HepG2 (cell line): ENCODE data around the gene CAP2. TPM values are rescaled to one million over a fixed set of nuclear protein-coding genes. Genes with fewer than 3 reads are reported as not detected.

ENCODE experiments used
- ATAC-seq: fragments of 200-7000 bp; cut with Tn5 transposase; 3 replicates; pipeline ENCODE4 v1.9.1; 2020; ENCODE audit warnings: mild to moderate bottlenecking, moderate library complexity
- BruUV-seq: library from RNA; stranded (reverse); fragments of 400-500 nt; replicated peaks from 2 replicates; lab custom pipeline; 2021; lab: Mats Ljungman, UMichigan
- CTCF ChIA-PET: fragments of 300-600 bp; formaldehyde crosslinking; extraction: SDS; loops from one replicate; lab custom pipeline; 2021; ENCODE audit warnings: low total read pairs, inconsistent platforms, low intra/inter-chr PET ratio; lab: Yijun Ruan, JAX
- POLR2A ChIA-PET: fragments of 350-600 bp; sonication (Branson Sonifier 250); formaldehyde crosslinking; loops from one replicate; lab custom pipeline; 2020; ENCODE audit warnings: antibody characterized with exemption, inconsistent platforms; lab: Yijun Ruan, JAX
- DNase-seq: peaks from one replicate; pipeline ENCODE4 v3.0.0-alpha.2; 2015; ENCODE audit warnings: low spot score
- FAIRE-seq: peaks from 3 replicates; lab custom pipeline; 2011; peaks lifted over from hg19 to GRCh38; lab: Jason Lieb, UNC
- H2AFZ ChIP-seq: one replicate; pipeline ENCODE4 v1.6.1; 2011; ENCODE audit warnings: low read length, inconsistent platforms
- H3K27ac ChIP-seq: fragments of 300-600 bp; 3 replicates; pipeline ENCODE4 v1.8.0; 2011; ENCODE audit warnings: mixed run types, mild to moderate bottlenecking, mixed read lengths, low read length, inconsistent platforms; ENCODE audit not compliant: insufficient read depth; ENCODE audit errors: extremely low read length
- H3K27me3 ChIP-seq, 2 experiments: fragments of 200-600 bp in 1 of 2; 2 replicates in 1 of 2; 3 replicates in 1 of 2; pipeline versions ENCODE4 v1.6.0 to v1.8.0; 2011; ENCODE audit warnings: low read length in 2 of 2, mild to moderate bottlenecking in 2 of 2, moderate library complexity in 2 of 2, inconsistent platforms in 1 of 2; ENCODE audit not compliant: insufficient read depth in 2 of 2, control insufficient read depth in 1 of 2
- H3K36me3 ChIP-seq, 2 experiments: fragments of 200-600 bp in 1 of 2; replicated peaks in 1 of 2; 2 replicates in 1 of 2; 3 replicates in 1 of 2; pipeline versions ENCODE4 v1.5.1 to v1.8.0; 2011; ENCODE audit warnings: low read length in 2 of 2, inconsistent platforms in 1 of 2; ENCODE audit not compliant: insufficient read depth in 2 of 2, control insufficient read depth in 1 of 2
- H3K4me1 ChIP-seq: 2 replicates; pipeline ENCODE4 v1.5.1; 2012; ENCODE audit warnings: low read length, inconsistent platforms; ENCODE audit not compliant: insufficient read depth
- H3K4me2 ChIP-seq: 2 replicates; pipeline ENCODE4 v1.6.0; 2011; ENCODE audit warnings: low read depth, low read length, inconsistent platforms
- H3K4me3 ChIP-seq, 3 experiments: fragments of 200-600 bp in 1 of 3; sonication (generic), shearing (Covaris generic) in 1 of 3; replicated peaks in 1 of 3; 2 replicates each; pipeline ENCODE4 v1.5.1; 2011 to 2016; ENCODE audit warnings: low read length in 3 of 3, inconsistent platforms in 2 of 3, low read depth in 2 of 3, mild to moderate bottlenecking in 2 of 3, control low read depth in 1 of 3, mixed read lengths in 1 of 3; ENCODE audit not compliant: insufficient read depth in 1 of 3
- H3K79me2 ChIP-seq: one replicate; pipeline ENCODE4 v1.6.1; 2011; ENCODE audit warnings: low read length, inconsistent platforms; ENCODE audit not compliant: insufficient read depth
- H3K9ac ChIP-seq: 2 replicates; pipeline ENCODE4 v1.6.0; 2011; ENCODE audit warnings: mild to moderate bottlenecking, low read depth, low read length, inconsistent platforms; ENCODE audit not compliant: insufficient read depth
- H3K9me3 ChIP-seq: 2 replicates; pipeline ENCODE4 v1.5.1; 2012; ENCODE audit warnings: mild to moderate bottlenecking, low read length
- H4K20me1 ChIP-seq: 2 replicates; pipeline ENCODE4 v1.6.0; 2011; ENCODE audit warnings: inconsistent platforms, mild to moderate bottlenecking, low read length, moderate library complexity; ENCODE audit not compliant: insufficient read depth
- E2F5 ChIP-seq: sonication (generic); formaldehyde crosslinking; conservative IDR thresholded peaks from 2 replicates; pipeline ENCODE4 v1.4.0; 2020; ENCODE audit warnings: missing genetic modification reagents
- FIP1L1 ChIP-seq: fragments of 200-400 bp; formaldehyde crosslinking; IDR thresholded peaks from 2 replicates; pipeline ENCODE4 v1.6.1; 2018; ENCODE audit warnings: low read depth, mild to moderate bottlenecking, low read length, moderate library complexity, borderline replicate concordance; ENCODE audit not compliant: insufficient read depth
- FOXJ3 ChIP-seq: sonication (generic); formaldehyde crosslinking; IDR thresholded peaks from 2 replicates; pipeline ENCODE4 v1.4.0; 2020; ENCODE audit warnings: missing genetic modification reagents, mild to moderate bottlenecking, borderline replicate concordance
- FOXK1 ChIP-seq: sonication (generic); formaldehyde crosslinking; IDR thresholded peaks from 2 replicates; pipeline ENCODE4 v1.4.0; 2020; ENCODE audit warnings: low read depth, missing genetic modification reagents, borderline replicate concordance
- FOXM1 ChIP-seq: sonication (generic); formaldehyde crosslinking; IDR thresholded peaks from 2 replicates; pipeline ENCODE4 v1.5.0; 2020; ENCODE audit warnings: missing genetic modification reagents
- HOXA5 ChIP-seq: sonication (generic); formaldehyde crosslinking; IDR thresholded peaks from 2 replicates; pipeline ENCODE4 v1.4.0; 2020; ENCODE audit warnings: missing genetic modification reagents
- KAT8 ChIP-seq: IDR thresholded peaks from 2 replicates; pipeline ENCODE4 v1.6.1; 2016; ENCODE audit warnings: missing genetic modification reagents, missing compliant biosample characterization
- LCORL ChIP-seq, 2 experiments: fragments of 450-650 bp in 1 of 2; sonication (generic) in 1 of 2; formaldehyde crosslinking in 1 of 2; IDR thresholded peaks; 2 replicates each; pipeline versions ENCODE4 v1.5.0 to v1.6.1; 2017 to 2020; ENCODE audit warnings: antibody characterized with exemption in 1 of 2, missing genetic modification reagents in 1 of 2
- NCOA1 ChIP-seq: sonication (generic); formaldehyde crosslinking; IDR thresholded peaks from 2 replicates; pipeline ENCODE4 v1.9.0; 2021; ENCODE audit warnings: missing genetic modification reagents
- POLR2AphosphoS2 ChIP-seq: IDR thresholded peaks from 2 replicates; pipeline ENCODE4 v1.6.1; 2011; ENCODE audit warnings: low read depth, low read length, improper control_type of control experiment
- RCOR2 ChIP-seq: IDR thresholded peaks from 2 replicates; pipeline ENCODE4 v1.6.1; 2016; ENCODE audit warnings: missing biosample characterization, missing genetic modification reagents
- SIX1 ChIP-seq: sonication (generic); formaldehyde crosslinking; IDR thresholded peaks from 2 replicates; pipeline ENCODE4 v1.4.0; 2020; ENCODE audit warnings: missing genetic modification reagents, borderline replicate concordance
- SRSF9 ChIP-seq: fragments of 200-400 bp; formaldehyde crosslinking; IDR thresholded peaks from 2 replicates; pipeline ENCODE4 v1.6.1; 2018; ENCODE audit warnings: borderline replicate concordance, mild to moderate bottlenecking, low read depth, low read length; ENCODE audit not compliant: insufficient read depth, poor library complexity, severe bottlenecking
- TAF1 ChIP-seq: sonication (generic); formaldehyde crosslinking; IDR thresholded peaks from 2 replicates; pipeline ENCODE4 v1.4.0; 2020; ENCODE audit warnings: missing genetic modification reagents
- TRIM24 ChIP-seq: sonication (generic); formaldehyde crosslinking; IDR thresholded peaks from 2 replicates; pipeline ENCODE4 v1.8.0; 2022; ENCODE audit warnings: mild to moderate bottlenecking, missing genetic modification reagents
- YEATS4 ChIP-seq: sonication (generic); formaldehyde crosslinking; IDR thresholded peaks from 2 replicates; pipeline ENCODE4 v1.4.0; 2020; ENCODE audit warnings: missing genetic modification reagents, borderline replicate concordance
- ZNF263 ChIP-seq: sonication (generic); formaldehyde crosslinking; IDR thresholded peaks from 2 replicates; pipeline ENCODE4 v1.4.0; 2020; ENCODE audit warnings: missing genetic modification reagents
- ZNF562 ChIP-seq: sonication (generic); formaldehyde crosslinking; IDR thresholded peaks from 2 replicates; pipeline ENCODE4 v1.8.0; 2022; ENCODE audit warnings: missing genetic modification reagents, borderline replicate concordance
- ZNF746 ChIP-seq: sonication (generic); formaldehyde crosslinking; IDR thresholded peaks from 2 replicates; pipeline ENCODE4 v1.8.0; 2022; ENCODE audit warnings: mild to moderate bottlenecking, missing genetic modification reagents
- WGBS: methylation state at CpG from one replicate; pipeline ENCODE4 v1.1.6; 2017; ENCODE audit warnings: low lambda C conversion rate; 5-methylcytosine and 5-hydroxymethylcytosine counted together
- in situ Hi-C: cut with HindIII; loops from 2 replicates; pipeline ENCODE4 v1.10.0; 2017; ENCODE audit warnings: low pct_unique_long_range_greater_than_20kb; ENCODE audit not compliant: extremely low pct_ligation_motif_present
- intact Hi-C: fragments of 100-400 bp; cut with micrococcal nuclease; formaldehyde crosslinking; loops from one replicate; pipeline ENCODE4 v1.10.0; 2022; ENCODE audit not compliant: unreplicated experiment
- polyA plus RNA-seq, 8 experiments: library from polyadenylated mRNA; depleted of rRNA in 3 of 8; stranded (reverse) in 7 of 8; unstranded in 1 of 8; fragments of >200 nt; fragmentation: Illumina TruSeq in 4 of 8; extraction: Trizol in 4 of 8; gene quantifications; 2 replicates each; pipeline versions ENCODE4 v1.2.1 to v1.2.3, GENCODE V29; 2011 to 2016; ENCODE audit warnings: low read depth in 4 of 8, missing spikeins in 1 of 8, mixed read lengths in 1 of 8; ENCODE audit not compliant: insufficient read depth in 1 of 8
- total RNA-seq, 5 experiments: library from RNA; depleted of rRNA; stranded (reverse); fragments of >200 nt; fragmentation: Illumina TruSeq; extraction: Trizol; gene quantifications; 2 replicates each; pipeline ENCODE4 v1.2.3, GENCODE V29; 2016; ENCODE audit warnings: low read depth in 1 of 5
- TF ChIP-seq, protein P1 (sequence below): sonication (generic); formaldehyde crosslinking; IDR thresholded peaks from 2 replicates; pipeline ENCODE4 v1.4.0; 2020; ENCODE audit warnings: missing genetic modification reagents

The CAP2 gene
- total and polyA plus RNA-seq, 2 of the 13 experiments (the other 11 are each of a cell fraction or from before 2014, with no cell fraction given), result 7.9 to 53.1 TPM

DNA sequence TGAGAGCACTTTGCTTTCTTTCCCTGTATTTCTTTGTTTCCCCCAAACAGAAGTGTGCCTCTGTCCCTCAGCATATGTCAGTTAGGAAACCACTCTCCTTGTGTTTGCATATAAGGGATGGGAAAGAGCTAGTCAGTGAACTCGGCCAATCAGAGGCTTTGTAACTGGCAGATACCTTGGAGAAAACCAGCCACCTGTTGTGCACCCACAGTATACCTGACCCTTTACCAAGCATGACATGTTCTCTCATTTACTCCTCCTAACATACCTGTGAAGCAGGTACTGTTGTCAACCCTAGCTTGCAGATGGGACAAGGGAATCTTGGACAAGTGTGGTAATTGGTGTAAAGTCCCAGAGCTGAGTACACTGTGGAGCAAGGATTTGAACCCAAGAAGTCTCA lies 110.6 kb downstream of the CAP2 start:
- H3K9ac ChIP-seq, result no peak overlapping the region
- in situ Hi-C loops, result no loop called here
- no peaks in the 10 kb centered on the region for H4K20me1 ChIP-seq
- ATAC-seq, result no peak
- no peak overlapping the region for H3K27ac ChIP-seq
- DNase-seq, result no peak
- no peaks in the 10 kb centered on the region for H3K9me3 ChIP-seq
- H3K4me2 ChIP-seq, result no peak overlapping the region
- H3K4me1 ChIP-seq, result no peaks in the 10 kb centered on the region
- FAIRE-seq, result no peak
- no peaks in the 10 kb centered on the region for H3K79me2 ChIP-seq
- BruUV-seq, result no TSS peak
- POLR2A ChIA-PET, result no interaction called here
- H3K36me3 ChIP-seq, result no peaks in the 10 kb centered on the region
- no peak overlapping the region for H2AFZ ChIP-seq
- TF ChIP-seq ZNF562 (CRISPR knock-in tag) (no peak), E2F5 (CRISPR knock-in tag) (no peak), FOXJ3 (CRISPR knock-in tag) (no peak), FIP1L1 (no peak), TRIM24 (no peak), LCORL (IDR thresholded peaks at IDR 0.05) (no peak), LCORL (CRISPR knock-in tag; IDR thresholded peaks at IDR 0.05) (no peak), YEATS4 (CRISPR knock-in tag) (no peak), ZNF746 (CRISPR knock-in tag) (no peak), RCOR2 (no peak), KAT8 (CRISPR knock-in tag) (no peak), SRSF9 (no peak), TAF1 (CRISPR knock-in tag) (no peak), ZNF263 (no peak), FOXK1 (CRISPR knock-in tag) (no peak), HOXA5 (no peak), POLR2AphosphoS2 (no peak), SIX1 (CRISPR knock-in tag) (no peak), NCOA1 (no peak), FOXM1 (CRISPR knock-in tag) (no peak)
- TF ChIP-seq, protein P1, sequence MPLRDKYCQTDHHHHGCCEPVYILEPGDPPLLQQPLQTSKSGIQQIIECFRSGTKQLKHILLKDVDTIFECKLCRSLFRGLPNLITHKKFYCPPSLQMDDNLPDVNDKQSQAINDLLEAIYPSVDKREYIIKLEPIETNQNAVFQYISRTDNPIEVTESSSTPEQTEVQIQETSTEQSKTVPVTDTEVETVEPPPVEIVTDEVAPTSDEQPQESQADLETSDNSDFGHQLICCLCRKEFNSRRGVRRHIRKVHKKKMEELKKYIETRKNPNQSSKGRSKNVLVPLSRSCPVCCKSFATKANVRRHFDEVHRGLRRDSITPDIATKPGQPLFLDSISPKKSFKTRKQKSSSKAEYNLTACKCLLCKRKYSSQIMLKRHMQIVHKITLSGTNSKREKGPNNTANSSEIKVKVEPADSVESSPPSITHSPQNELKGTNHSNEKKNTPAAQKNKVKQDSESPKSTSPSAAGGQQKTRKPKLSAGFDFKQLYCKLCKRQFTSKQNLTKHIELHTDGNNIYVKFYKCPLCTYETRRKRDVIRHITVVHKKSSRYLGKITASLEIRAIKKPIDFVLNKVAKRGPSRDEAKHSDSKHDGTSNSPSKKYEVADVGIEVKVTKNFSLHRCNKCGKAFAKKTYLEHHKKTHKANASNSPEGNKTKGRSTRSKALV, result no peak
- TF ChIP-seq, all 625 proteins: peak for 0
- intact Hi-C loops, result no loop called here
- CTCF ChIA-PET, result no interaction called here
- 65% methylated on average over 1 of the region's 1 CpG for WGBS
- Histone ChIP-seq H3K27me3 (no peaks in the 10 kb centered on the region), H3K4me3 (no peak overlapping the region)
